ENCODE measurements around the gene LETM1. TPM values are rescaled to one million over a fixed set of nuclear protein-coding genes. Genes with fewer than 3 reads are reported as not detected.

The LETM1 gene
- total and polyA plus RNA-seq, 2 of the 13 experiments (the other 11 are each of a cell fraction or from before 2014, with no cell fraction given) = 9.7 to 41.6 TPM

DNA sequence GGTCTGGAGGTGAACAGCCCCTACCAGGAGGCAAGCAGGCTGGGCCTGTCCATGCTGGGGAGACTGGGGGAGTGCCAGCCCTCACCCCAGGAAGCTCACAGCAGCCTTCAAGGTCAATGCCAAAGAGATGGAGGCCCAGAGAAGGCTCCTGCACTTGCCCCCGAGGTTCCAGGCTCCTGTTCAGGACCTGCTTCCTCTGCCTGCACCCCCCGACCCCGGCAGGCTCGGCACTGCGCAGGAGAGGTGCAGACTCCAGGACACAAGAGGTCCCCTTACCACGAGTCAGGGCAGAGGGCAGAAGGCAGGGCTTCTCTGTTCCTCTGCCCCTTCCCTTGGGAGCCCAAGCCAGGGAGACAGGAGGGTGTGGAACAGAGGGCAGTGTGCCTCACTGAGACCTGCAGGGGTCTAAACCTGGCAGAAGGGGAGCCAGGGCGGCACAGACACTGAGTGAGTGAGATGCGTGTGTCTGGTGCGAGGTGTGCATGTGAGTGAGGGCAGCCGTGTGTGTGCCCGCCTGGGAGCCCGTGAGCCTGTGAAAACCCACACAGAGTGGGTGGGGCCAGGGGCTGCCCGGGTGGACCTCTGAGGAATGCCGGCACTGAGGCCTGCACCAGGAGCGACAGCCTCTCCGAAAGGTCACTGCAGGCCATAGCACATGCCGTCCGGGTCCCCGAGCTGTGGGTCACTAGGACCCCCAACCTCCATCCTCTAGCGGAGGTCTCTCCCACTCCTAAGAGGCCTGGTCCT is 93.5 kb downstream of the LETM1 start (continued):
- TF ChIP-seq, protein P1, sequence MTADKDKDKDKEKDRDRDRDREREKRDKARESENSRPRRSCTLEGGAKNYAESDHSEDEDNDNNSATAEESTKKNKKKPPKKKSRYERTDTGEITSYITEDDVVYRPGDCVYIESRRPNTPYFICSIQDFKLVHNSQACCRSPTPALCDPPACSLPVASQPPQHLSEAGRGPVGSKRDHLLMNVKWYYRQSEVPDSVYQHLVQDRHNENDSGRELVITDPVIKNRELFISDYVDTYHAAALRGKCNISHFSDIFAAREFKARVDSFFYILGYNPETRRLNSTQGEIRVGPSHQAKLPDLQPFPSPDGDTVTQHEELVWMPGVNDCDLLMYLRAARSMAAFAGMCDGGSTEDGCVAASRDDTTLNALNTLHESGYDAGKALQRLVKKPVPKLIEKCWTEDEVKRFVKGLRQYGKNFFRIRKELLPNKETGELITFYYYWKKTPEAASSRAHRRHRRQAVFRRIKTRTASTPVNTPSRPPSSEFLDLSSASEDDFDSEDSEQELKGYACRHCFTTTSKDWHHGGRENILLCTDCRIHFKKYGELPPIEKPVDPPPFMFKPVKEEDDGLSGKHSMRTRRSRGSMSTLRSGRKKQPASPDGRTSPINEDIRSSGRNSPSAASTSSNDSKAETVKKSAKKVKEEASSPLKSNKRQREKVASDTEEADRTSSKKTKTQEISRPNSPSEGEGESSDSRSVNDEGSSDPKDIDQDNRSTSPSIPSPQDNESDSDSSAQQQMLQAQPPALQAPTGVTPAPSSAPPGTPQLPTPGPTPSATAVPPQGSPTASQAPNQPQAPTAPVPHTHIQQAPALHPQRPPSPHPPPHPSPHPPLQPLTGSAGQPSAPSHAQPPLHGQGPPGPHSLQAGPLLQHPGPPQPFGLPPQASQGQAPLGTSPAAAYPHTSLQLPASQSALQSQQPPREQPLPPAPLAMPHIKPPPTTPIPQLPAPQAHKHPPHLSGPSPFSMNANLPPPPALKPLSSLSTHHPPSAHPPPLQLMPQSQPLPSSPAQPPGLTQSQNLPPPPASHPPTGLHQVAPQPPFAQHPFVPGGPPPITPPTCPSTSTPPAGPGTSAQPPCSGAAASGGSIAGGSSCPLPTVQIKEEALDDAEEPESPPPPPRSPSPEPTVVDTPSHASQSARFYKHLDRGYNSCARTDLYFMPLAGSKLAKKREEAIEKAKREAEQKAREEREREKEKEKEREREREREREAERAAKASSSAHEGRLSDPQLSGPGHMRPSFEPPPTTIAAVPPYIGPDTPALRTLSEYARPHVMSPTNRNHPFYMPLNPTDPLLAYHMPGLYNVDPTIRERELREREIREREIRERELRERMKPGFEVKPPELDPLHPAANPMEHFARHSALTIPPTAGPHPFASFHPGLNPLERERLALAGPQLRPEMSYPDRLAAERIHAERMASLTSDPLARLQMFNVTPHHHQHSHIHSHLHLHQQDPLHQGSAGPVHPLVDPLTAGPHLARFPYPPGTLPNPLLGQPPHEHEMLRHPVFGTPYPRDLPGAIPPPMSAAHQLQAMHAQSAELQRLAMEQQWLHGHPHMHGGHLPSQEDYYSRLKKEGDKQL (CRISPR knock-in tag; IDR thresholded peaks at IDR 0.05; ENCODE audit: low read depth) = no peak
- TF ChIP-seq ZBTB3 (CRISPR knock-in tag; IDR thresholded peaks at IDR 0.05; ENCODE audit: borderline replicate concordance, low read depth) = no peak
- no peak for TF ChIP-seq ZNF343 (CRISPR knock-in tag; IDR thresholded peaks at IDR 0.05)
- no peak for TF ChIP-seq TCF7 (IDR thresholded peaks at IDR 0.05; ENCODE audit: low read depth)
- TF ChIP-seq POLR2AphosphoS5 (IDR thresholded peaks at IDR 0.05; ENCODE audit: low read depth, low read length) = no peak
- TF ChIP-seq ZNF839 (CRISPR knock-in tag; IDR thresholded peaks at IDR 0.05; ENCODE audit: borderline replicate concordance) = no peak
- no peak for TF ChIP-seq IKZF4 (CRISPR knock-in tag; IDR thresholded peaks at IDR 0.05; ENCODE audit: borderline replicate concordance, low read depth, not compliant biosample characterization)
- no peak for TF ChIP-seq ZNF547 (CRISPR knock-in tag; IDR thresholded peaks at IDR 0.05)
- TF ChIP-seq, protein P2, sequence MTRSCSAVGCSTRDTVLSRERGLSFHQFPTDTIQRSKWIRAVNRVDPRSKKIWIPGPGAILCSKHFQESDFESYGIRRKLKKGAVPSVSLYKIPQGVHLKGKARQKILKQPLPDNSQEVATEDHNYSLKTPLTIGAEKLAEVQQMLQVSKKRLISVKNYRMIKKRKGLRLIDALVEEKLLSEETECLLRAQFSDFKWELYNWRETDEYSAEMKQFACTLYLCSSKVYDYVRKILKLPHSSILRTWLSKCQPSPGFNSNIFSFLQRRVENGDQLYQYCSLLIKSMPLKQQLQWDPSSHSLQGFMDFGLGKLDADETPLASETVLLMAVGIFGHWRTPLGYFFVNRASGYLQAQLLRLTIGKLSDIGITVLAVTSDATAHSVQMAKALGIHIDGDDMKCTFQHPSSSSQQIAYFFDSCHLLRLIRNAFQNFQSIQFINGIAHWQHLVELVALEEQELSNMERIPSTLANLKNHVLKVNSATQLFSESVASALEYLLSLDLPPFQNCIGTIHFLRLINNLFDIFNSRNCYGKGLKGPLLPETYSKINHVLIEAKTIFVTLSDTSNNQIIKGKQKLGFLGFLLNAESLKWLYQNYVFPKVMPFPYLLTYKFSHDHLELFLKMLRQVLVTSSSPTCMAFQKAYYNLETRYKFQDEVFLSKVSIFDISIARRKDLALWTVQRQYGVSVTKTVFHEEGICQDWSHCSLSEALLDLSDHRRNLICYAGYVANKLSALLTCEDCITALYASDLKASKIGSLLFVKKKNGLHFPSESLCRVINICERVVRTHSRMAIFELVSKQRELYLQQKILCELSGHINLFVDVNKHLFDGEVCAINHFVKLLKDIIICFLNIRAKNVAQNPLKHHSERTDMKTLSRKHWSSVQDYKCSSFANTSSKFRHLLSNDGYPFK (CRISPR knock-in tag; IDR thresholded peaks at IDR 0.05; ENCODE audit: borderline replicate concordance) = 0 out of 2 replicates have a peak, but pooled peaks have one; percentile 36
- TF ChIP-seq GPN1 (CRISPR knock-in tag; IDR thresholded peaks at IDR 0.05; ENCODE audit: borderline replicate concordance) = 0 out of 2 replicates have a peak, but pooled peaks have one; percentile 20
- TF ChIP-seq, protein P3, sequence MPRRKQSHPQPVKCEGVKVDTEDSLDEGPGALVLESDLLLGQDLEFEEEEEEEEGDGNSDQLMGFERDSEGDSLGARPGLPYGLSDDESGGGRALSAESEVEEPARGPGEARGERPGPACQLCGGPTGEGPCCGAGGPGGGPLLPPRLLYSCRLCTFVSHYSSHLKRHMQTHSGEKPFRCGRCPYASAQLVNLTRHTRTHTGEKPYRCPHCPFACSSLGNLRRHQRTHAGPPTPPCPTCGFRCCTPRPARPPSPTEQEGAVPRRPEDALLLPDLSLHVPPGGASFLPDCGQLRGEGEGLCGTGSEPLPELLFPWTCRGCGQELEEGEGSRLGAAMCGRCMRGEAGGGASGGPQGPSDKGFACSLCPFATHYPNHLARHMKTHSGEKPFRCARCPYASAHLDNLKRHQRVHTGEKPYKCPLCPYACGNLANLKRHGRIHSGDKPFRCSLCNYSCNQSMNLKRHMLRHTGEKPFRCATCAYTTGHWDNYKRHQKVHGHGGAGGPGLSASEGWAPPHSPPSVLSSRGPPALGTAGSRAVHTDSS (CRISPR knock-in tag; conservative IDR thresholded peaks at IDR 0.05) = 0 out of 2 replicates have a peak, but pooled peaks have one; percentile 53
- TF ChIP-seq SP140L (CRISPR knock-in tag; IDR thresholded peaks at IDR 0.05; ENCODE audit: borderline replicate concordance) = no peak
- TF ChIP-seq, protein P4, sequence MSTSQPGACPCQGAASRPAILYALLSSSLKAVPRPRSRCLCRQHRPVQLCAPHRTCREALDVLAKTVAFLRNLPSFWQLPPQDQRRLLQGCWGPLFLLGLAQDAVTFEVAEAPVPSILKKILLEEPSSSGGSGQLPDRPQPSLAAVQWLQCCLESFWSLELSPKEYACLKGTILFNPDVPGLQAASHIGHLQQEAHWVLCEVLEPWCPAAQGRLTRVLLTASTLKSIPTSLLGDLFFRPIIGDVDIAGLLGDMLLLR (CRISPR knock-in tag; IDR thresholded peaks at IDR 0.05) = 0 out of 2 replicates have a peak, but pooled peaks have one; percentile 66
- no peak for TF ChIP-seq HMG20A (CRISPR knock-in tag; IDR thresholded peaks at IDR 0.05; ENCODE audit: borderline replicate concordance)
- no peak for TF ChIP-seq ZNF670 (CRISPR knock-in tag; IDR thresholded peaks at IDR 0.05; ENCODE audit: borderline replicate concordance)
- TF ChIP-seq, protein P5, sequence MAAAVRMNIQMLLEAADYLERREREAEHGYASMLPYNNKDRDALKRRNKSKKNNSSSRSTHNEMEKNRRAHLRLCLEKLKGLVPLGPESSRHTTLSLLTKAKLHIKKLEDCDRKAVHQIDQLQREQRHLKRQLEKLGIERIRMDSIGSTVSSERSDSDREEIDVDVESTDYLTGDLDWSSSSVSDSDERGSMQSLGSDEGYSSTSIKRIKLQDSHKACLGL (CRISPR knock-in tag; IDR thresholded peaks at IDR 0.05) = peak; percentile 60; the same call in 1 of the 2 replicates
- TF ChIP-seq ZNF549 (CRISPR knock-in tag; IDR thresholded peaks at IDR 0.05) = no peak
- no peak for TF ChIP-seq JUNB (CRISPR knock-in tag; IDR thresholded peaks at IDR 0.05; ENCODE audit: borderline replicate concordance)
